Stimulated activated naive CD8-positive, alpha-beta T cell treated with anti-CD3 and anti-CD28 coated beads, Interleukin-15, Interleukin-2, amounts not matched to agents 100 ng/mL and 50 ng/mL, for 24 hours (primary cell): ENCODE results near the gene MS4A4E.
"Not testable (repeated sequence)": the region's sequence is repeated elsewhere in the genome, so short reads cannot be mapped to it uniquely, and the experiment has no call there.

Experiments
- H3K27ac Mint-ChIP-seq: one replicate; pipeline ENCODE4 v1.8.0; 2021; ENCODE audit warnings: mild to moderate bottlenecking, mixed read lengths
- H3K27me3 Mint-ChIP-seq: one replicate; pipeline ENCODE4 v1.8.0; 2021; ENCODE audit warnings: mixed read lengths
- H3K36me3 Mint-ChIP-seq: one replicate; pipeline ENCODE4 v1.8.0; 2021; ENCODE audit warnings: low read depth, mixed read lengths
- H3K4me1 Mint-ChIP-seq: one replicate; pipeline ENCODE4 v1.8.0; 2021; ENCODE audit warnings: low read depth, mixed read lengths
- H3K4me3 Mint-ChIP-seq: one replicate; pipeline ENCODE4 v1.8.0; 2021; ENCODE audit warnings: mild to moderate bottlenecking, mixed read lengths
- H3K9me3 Mint-ChIP-seq: one replicate; pipeline ENCODE4 v1.8.0; 2021; ENCODE audit warnings: mixed read lengths

Gene MS4A4E

GRCh38 chr11:60242740-60243239, at the start of gene MS4A4E:
MS4A4E (minus strand) TSS chr11:60243137; CDS start chr11:60230055, 13,082 bp downstream.
- Mint-ChIP-seq H3K4me3 (no peak within 1 kb of the TSS), H3K27ac (no peak within 1 kb of the TSS), H3K4me1 (no peaks in the 10 kb centered on the region), H3K27me3 (peaks cover 48% of the 10 kb centered on the region), H3K9me3 (no peaks in the 10 kb centered on the region), H3K36me3 (no peaks in the 10 kb centered on the region)

- Mint-ChIP-seq H3K9me3 (peaks cover 3% of the 10 kb centered on the region), H3K36me3 (no peaks in the 10 kb centered on the region), H3K4me3 (no peak overlapping the region), H3K4me1 (no peaks in the 10 kb centered on the region), H3K27ac (no peak overlapping the region), H3K27me3 (peaks cover 31% of the 10 kb centered on the region)
Measured at GRCh38 chr11:60292145-60292544, 49.2 kb upstream of the MS4A4E start.

- H3K9me3 Mint-ChIP-seq, result peaks cover 3% of the 10 kb centered on the region
- H3K4me3 Mint-ChIP-seq, result no peak overlapping the region
- peaks cover 21% of the 10 kb centered on the region for H3K27me3 Mint-ChIP-seq
- no peak overlapping the region for H3K27ac Mint-ChIP-seq
- H3K4me1 Mint-ChIP-seq, result no peaks in the 10 kb centered on the region
- H3K36me3 Mint-ChIP-seq, result no peaks in the 10 kb centered on the region
Measured at GRCh38 chr11:60288531-60288930, 45.6 kb upstream of the MS4A4E start.

GRCh38 chr11:60285411-60286126, 42.6 kb upstream of the MS4A4E start:
- not testable (repeated sequence) for H3K4me3 Mint-ChIP-seq, H3K9me3 Mint-ChIP-seq, H3K36me3 Mint-ChIP-seq, H3K27ac Mint-ChIP-seq, H3K4me1 Mint-ChIP-seq
- H3K27me3 Mint-ChIP-seq, result peaks cover 25% of the 10 kb centered on the region

- H3K36me3 Mint-ChIP-seq, result no peaks in the 10 kb centered on the region
- H3K27me3 Mint-ChIP-seq, result peaks cover 18% of the 10 kb centered on the region
- H3K4me3 Mint-ChIP-seq, result no peak overlapping the region
- H3K27ac Mint-ChIP-seq, result no peak overlapping the region
- no peaks in the 10 kb centered on the region for H3K4me1 Mint-ChIP-seq
- no peaks in the 10 kb centered on the region for H3K9me3 Mint-ChIP-seq
Measured at GRCh38 chr11:60282286-60282685, 39.3 kb upstream of the MS4A4E start.

- Mint-ChIP-seq H3K27me3 (peaks cover 18% of the 10 kb centered on the region), H3K27ac (no peak overlapping the region), H3K4me1 (no peaks in the 10 kb centered on the region), H3K9me3 (peaks cover 5% of the 10 kb centered on the region), H3K4me3 (no peak overlapping the region), H3K36me3 (no peaks in the 10 kb centered on the region)
Measured at GRCh38 chr11:60281485-60281884, 38.5 kb upstream of the MS4A4E start.

GRCh38 chr11:60280412-60280811, 37.5 kb upstream of the MS4A4E start, which contains the start of gene MS4A4A:
MS4A4A (plus strand) TSS chr11:60280666; CDS start chr11:60280676, 10 bp downstream.
- H3K9me3 Mint-ChIP-seq, result peaks cover 5% of the 10 kb centered on the region
- H3K27ac Mint-ChIP-seq, result no peak within 1 kb of the TSS
- no peak within 1 kb of the TSS for H3K4me3 Mint-ChIP-seq
- no peaks in the 10 kb centered on the region for H3K4me1 Mint-ChIP-seq
- no peaks in the 10 kb centered on the region for H3K36me3 Mint-ChIP-seq
- H3K27me3 Mint-ChIP-seq, result peaks cover 18% of the 10 kb centered on the region

GRCh38 chr11:60274416-60274815, 31.5 kb upstream of the MS4A4E start:
- H3K4me3 Mint-ChIP-seq, result no peak overlapping the region
- H3K36me3 Mint-ChIP-seq, result no peaks in the 10 kb centered on the region
- no peak overlapping the region for H3K27ac Mint-ChIP-seq
- peaks cover 5% of the 10 kb centered on the region for H3K9me3 Mint-ChIP-seq
- no peaks in the 10 kb centered on the region for H3K4me1 Mint-ChIP-seq
- H3K27me3 Mint-ChIP-seq, result peaks cover 23% of the 10 kb centered on the region

- H3K36me3 Mint-ChIP-seq, result no peaks in the 10 kb centered on the region
- H3K4me1 Mint-ChIP-seq, result no peaks in the 10 kb centered on the region
- peaks cover 28% of the 10 kb centered on the region for H3K27me3 Mint-ChIP-seq
- H3K27ac Mint-ChIP-seq, result no peak overlapping the region
- peaks cover 7% of the 10 kb centered on the region for H3K9me3 Mint-ChIP-seq
- H3K4me3 Mint-ChIP-seq, result no peak overlapping the region
Measured at GRCh38 chr11:60265373-60266214, 22.7 kb upstream of the MS4A4E start.

GRCh38 chr11:60264644-60265043, 21.7 kb upstream of the MS4A4E start:
- no peak overlapping the region for H3K27ac Mint-ChIP-seq
- no peaks in the 10 kb centered on the region for H3K36me3 Mint-ChIP-seq
- peaks cover 30% of the 10 kb centered on the region for H3K27me3 Mint-ChIP-seq
- H3K4me3 Mint-ChIP-seq, result no peak overlapping the region
- H3K9me3 Mint-ChIP-seq, result peaks cover 12% of the 10 kb centered on the region
- H3K4me1 Mint-ChIP-seq, result no peaks in the 10 kb centered on the region

GRCh38 chr11:60263402-60263801, 20.5 kb upstream of the MS4A4E start:
- Mint-ChIP-seq H3K9me3 (peaks cover 12% of the 10 kb centered on the region), H3K36me3 (no peaks in the 10 kb centered on the region), H3K4me3 (no peak overlapping the region), H3K4me1 (no peaks in the 10 kb centered on the region), H3K27ac (no peak overlapping the region), H3K27me3 (peaks cover 30% of the 10 kb centered on the region)

GRCh38 chr11:60261014-60261413, 18.1 kb upstream of the MS4A4E start:
- H3K27ac Mint-ChIP-seq, result no peak overlapping the region
- H3K9me3 Mint-ChIP-seq, result peaks cover 12% of the 10 kb centered on the region
- peaks cover 17% of the 10 kb centered on the region for H3K27me3 Mint-ChIP-seq
- no peaks in the 10 kb centered on the region for H3K4me1 Mint-ChIP-seq
- no peak overlapping the region for H3K4me3 Mint-ChIP-seq
- H3K36me3 Mint-ChIP-seq, result no peaks in the 10 kb centered on the region

- peaks cover 12% of the 10 kb centered on the region for H3K9me3 Mint-ChIP-seq
- no peak overlapping the region for H3K27ac Mint-ChIP-seq
- peaks cover 17% of the 10 kb centered on the region for H3K27me3 Mint-ChIP-seq
- no peak overlapping the region for H3K4me3 Mint-ChIP-seq
- no peaks in the 10 kb centered on the region for H3K4me1 Mint-ChIP-seq
- no peaks in the 10 kb centered on the region for H3K36me3 Mint-ChIP-seq
Measured at GRCh38 chr11:60257956-60258722, 15.2 kb upstream of the MS4A4E start.

GRCh38 chr11:60252213-60253108, 9.5 kb upstream of the MS4A4E start:
- no peaks in the 10 kb centered on the region for H3K9me3 Mint-ChIP-seq
- H3K27ac Mint-ChIP-seq, result no peak overlapping the region
- no peaks in the 10 kb centered on the region for H3K4me1 Mint-ChIP-seq
- H3K4me3 Mint-ChIP-seq, result no peak overlapping the region
- peaks cover 30% of the 10 kb centered on the region for H3K27me3 Mint-ChIP-seq
- no peaks in the 10 kb centered on the region for H3K36me3 Mint-ChIP-seq
